GM12873 (cell line): ENCODE data around the gene PRICKLE4.

Experiments
- TF ChIP-seq, protein P1 (sequence below): IDR thresholded peaks from 2 replicates; pipeline ENCODE4 v1.5.1; 2012; ENCODE audit warnings: low read depth, mild to moderate bottlenecking, moderate library complexity, low read length, control low read depth; ENCODE audit not compliant: insufficient read depth; ENCODE audit errors: missing control alignments

Gene PRICKLE4

DNA sequence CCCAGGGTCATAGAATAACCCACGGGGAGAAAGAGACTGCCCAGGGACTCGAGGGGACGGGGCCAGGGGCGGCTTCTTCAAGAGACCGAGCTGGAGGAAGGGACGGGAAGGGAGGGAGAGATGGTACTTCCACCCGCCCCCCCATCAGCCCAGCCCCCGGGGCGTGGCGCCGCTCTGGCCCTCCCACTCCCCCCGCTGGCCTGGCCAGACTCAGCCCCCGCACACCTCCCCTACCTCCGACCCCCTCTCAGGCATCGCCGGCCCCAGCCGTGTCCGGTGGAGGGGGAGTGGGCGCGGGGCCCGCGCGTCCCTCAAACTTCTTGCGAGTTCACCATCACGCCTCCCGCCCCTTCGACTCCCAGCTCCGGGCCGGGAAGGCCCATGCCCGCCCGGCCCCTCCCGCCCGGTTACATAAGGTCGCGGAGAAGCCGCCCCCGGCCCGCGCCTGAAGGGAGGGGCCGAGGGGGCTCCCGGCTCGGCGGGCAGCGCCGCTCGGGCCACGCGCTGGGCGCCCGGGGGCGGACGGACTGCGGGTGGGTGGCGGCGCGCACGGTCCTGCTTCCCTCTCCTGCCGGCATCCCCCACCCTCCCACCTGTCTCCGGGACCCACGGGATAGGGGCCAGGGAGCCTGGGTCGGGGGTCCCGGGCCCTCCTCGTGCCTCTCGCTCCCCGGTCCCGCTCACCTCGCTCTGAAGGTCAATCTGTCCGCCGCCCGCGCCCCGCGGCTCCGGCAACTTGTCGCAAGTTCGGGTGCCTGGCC, 45.7 kb upstream of the PRICKLE4 start:
- TF ChIP-seq, protein P1, sequence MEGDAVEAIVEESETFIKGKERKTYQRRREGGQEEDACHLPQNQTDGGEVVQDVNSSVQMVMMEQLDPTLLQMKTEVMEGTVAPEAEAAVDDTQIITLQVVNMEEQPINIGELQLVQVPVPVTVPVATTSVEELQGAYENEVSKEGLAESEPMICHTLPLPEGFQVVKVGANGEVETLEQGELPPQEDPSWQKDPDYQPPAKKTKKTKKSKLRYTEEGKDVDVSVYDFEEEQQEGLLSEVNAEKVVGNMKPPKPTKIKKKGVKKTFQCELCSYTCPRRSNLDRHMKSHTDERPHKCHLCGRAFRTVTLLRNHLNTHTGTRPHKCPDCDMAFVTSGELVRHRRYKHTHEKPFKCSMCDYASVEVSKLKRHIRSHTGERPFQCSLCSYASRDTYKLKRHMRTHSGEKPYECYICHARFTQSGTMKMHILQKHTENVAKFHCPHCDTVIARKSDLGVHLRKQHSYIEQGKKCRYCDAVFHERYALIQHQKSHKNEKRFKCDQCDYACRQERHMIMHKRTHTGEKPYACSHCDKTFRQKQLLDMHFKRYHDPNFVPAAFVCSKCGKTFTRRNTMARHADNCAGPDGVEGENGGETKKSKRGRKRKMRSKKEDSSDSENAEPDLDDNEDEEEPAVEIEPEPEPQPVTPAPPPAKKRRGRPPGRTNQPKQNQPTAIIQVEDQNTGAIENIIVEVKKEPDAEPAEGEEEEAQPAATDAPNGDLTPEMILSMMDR = no peak

DNA sequence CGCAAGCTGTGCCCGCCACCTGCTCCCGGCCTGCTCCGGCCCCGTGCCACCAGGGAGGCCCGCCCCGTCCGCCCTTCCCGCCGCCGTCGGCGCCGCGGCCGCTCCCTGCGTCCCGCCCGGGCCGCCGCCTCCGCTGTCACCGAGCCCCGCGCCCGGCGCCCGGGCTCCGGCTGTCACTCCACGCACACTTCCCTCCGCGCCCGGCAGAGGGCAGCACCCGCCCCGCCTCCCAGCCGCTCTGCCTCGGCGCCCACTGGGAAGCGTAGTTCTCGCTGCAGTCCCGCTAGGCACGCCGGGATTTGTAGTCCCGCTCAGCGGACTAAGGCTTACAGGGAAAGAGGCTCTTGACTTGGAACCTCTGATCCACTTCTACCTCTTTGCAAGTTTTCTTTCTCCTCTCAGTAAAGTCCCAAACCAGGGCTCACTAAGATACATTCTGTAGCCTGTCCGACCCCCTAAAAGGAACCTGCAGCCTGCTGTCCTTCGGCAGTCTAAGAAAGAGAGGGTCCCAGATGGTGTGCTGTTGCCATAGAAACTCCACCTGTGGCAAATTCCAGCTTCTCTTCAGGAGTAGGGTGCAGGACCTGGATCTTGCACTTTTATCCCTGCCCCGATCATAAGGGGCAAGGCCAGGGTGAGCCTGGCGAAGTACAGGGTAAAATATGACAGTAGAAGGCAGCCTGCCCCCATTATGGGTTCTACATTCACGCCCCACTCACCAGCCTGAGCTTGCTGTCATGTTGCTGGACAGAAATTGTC, 45.0 kb upstream of the PRICKLE4 start, which contains the start of gene TFEB:
TSS of gene TFEB (minus strand) at position 182 of the 759 bp plus-strand sequence. CDS start 44,395 bp downstream, outside the sequence.
- TF ChIP-seq, protein P1 = peak; percentile 83

DNA sequence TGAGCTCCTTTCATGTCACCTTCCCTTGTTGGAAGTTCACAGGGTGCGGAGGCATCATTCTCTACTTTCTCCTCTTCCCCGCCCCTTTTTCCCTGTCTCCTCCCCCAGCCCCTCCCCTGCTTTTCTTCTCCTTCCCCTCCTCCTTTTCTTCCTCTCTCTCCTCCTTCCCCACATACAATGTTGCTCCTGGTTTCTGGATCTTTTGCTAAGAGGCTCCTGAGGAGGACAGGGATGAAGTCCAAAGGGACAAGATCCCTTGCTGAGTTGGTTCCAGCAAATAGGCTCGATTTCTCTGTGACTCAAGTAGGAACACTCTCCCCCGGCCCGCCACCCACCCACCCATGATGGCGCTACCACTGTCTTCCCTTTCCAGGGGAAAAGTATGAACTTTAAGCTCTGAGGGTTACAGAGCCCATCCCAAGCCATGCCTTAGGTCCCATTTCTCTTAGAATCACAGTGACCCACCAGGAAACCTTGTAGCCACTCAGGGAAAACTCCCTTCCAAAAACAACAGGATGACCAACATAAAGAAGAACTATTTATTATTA, 44.3 kb upstream of the PRICKLE4 start:
- TF ChIP-seq, protein P1 = no peak

DNA sequence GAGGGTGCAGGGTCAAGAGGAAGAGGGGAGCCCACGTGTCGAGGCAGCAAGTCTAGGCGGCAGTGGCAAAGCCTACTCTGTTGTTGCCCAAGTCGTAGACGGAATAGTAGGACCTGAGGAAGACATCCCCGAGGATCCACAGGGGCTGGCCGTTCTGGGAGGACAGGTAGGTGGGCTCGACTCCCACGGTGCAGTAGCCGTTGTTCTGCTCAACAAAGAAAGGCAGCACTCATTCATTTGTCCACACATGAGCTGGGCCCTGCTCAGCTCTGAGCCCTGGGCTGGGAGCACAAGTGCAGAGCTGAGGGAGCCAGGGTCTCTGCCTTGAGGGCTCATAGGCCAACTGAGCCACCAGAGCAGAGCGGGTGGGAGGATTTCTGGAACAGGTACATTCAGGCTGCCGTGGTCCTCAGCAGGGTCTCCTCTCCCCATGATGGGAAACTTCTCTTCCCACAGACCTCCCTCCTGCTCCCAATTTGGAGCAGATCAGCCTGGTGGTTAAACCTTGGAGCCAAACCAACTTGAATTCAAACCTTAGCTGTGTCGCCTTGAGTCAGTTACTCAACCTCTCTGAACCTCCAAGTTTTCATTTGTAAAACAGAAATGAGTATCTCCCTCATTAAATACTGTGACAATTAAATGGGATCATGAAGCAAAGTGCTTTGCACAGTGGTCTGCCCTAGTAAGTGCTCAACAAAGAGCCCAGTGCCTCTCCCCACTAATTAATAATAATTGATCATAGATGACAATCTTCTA, 43.6 kb upstream of the PRICKLE4 start:
- TF ChIP-seq, protein P1 = no peak

DNA sequence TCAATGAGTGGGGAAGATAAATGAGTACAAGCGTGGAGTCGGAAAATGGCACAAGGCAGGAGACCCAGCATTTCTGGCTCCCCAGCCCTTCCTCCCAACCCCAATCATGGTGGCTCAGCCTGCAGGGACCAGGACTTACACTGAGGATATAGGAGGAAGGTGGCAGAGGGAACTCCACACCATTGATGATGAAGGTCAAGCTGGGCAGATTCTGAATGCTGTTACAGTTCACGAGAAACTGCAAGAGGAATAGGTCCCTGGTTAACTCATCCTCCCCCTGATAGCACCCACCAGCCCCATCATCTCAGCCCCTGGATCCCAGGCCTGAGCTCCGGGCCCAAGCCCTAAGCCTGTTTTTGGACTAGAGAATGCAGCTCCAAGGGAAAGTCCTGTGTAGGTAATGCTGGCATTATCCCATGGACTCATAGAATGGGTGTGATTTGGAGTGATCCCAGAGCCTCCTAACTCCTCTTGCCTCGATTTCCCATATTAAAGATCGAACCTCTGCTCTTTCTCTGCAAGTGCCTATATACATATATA, 42.9 kb upstream of the PRICKLE4 start:
- TF ChIP-seq, protein P1 = no peak

DNA sequence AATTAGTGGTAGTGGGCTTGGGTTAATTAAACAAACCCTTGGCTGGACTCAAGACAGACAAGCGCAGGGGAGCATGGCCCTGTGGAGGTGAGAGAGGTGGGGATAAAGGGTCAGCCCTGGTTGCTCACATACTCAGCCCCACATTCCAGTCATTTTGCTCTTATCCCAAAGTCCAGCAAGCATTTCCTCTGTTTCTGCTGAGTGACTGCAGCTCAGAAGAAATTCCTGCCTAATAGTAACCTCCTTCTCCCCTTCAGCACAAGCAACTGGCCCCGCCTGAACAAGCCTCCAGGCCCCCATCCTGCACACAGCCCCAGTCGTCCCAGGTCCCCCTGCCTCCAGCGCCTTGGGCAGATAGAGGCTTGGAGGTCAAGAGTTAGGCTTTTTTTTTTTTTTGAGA, 41.5 kb upstream of the PRICKLE4 start:
- TF ChIP-seq, protein P1 = no peak
